ENCODE data around the gene GRXCR1. TPM values are rescaled to one million over a fixed set of nuclear protein-coding genes. Genes with fewer than 3 reads are reported as not detected.

The GRXCR1 gene
- total and polyA plus RNA-seq, 2 of the 13 experiments (the other 11 are each of a cell fraction or from before 2014, with no cell fraction given) = not detected

GRCh38 chr4:42917296-42917695, 24.8 kb downstream of the GRXCR1 start (continued):
- TF ChIP-seq, protein P1, sequence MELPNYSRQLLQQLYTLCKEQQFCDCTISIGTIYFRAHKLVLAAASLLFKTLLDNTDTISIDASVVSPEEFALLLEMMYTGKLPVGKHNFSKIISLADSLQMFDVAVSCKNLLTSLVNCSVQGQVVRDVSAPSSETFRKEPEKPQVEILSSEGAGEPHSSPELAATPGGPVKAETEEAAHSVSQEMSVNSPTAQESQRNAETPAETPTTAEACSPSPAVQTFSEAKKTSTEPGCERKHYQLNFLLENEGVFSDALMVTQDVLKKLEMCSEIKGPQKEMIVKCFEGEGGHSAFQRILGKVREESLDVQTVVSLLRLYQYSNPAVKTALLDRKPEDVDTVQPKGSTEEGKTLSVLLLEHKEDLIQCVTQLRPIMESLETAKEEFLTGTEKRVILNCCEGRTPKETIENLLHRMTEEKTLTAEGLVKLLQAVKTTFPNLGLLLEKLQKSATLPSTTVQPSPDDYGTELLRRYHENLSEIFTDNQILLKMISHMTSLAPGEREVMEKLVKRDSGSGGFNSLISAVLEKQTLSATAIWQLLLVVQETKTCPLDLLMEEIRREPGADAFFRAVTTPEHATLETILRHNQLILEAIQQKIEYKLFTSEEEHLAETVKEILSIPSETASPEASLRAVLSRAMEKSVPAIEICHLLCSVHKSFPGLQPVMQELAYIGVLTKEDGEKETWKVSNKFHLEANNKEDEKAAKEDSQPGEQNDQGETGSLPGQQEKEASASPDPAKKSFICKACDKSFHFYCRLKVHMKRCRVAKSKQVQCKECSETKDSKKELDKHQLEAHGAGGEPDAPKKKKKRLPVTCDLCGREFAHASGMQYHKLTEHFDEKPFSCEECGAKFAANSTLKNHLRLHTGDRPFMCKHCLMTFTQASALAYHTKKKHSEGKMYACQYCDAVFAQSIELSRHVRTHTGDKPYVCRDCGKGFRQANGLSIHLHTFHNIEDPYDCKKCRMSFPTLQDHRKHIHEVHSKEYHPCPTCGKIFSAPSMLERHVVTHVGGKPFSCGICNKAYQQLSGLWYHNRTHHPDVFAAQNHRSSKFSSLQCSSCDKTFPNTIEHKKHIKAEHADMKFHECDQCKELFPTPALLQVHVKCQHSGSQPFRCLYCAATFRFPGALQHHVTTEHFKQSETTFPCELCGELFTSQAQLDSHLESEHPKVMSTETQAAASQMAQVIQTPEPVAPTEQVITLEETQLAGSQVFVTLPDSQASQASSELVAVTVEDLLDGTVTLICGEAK (IDR thresholded peaks at IDR 0.05) = no peak
- TF ChIP-seq, protein P1 (CRISPR knock-in tag; IDR thresholded peaks at IDR 0.05) = no peak
- TF ChIP-seq ZNF484 (CRISPR knock-in tag; IDR thresholded peaks at IDR 0.05; ENCODE audit: borderline replicate concordance, low read depth) = no peak
- no peak for TF ChIP-seq ZBTB21 (CRISPR knock-in tag; IDR thresholded peaks at IDR 0.05)

DNA sequence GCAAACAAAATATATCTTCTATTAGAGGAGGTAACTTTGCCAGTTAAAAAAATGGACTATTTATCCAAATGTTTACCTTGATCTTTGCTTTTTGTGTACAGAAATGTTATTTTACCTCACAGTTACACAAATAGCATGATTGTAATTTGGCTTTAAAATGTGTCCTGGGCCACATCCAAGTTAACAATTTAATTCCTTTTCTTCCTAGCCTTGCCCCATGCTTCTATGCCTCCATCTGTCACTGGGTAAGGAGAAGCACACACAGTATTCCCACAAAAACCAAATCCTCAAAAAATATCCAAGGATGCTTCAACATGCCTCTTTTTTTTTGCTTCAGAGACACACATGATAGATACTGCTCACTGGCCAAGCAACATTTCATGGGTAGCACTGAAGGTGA, 30.9 kb downstream of the GRXCR1 start:
- H3K27me3 ChIP-seq (ENCODE audit: control insufficient read depth in 1 of 2, insufficient read depth in 2 of 2, low read length in 2 of 2) = no peaks in the 10 kb centered on the region
- no peak overlapping the region for H2AFZ ChIP-seq (ENCODE audit: low read length)
- no peak for ATAC-seq
- no peaks in the 10 kb centered on the region for H4K20me1 ChIP-seq (ENCODE audit: insufficient read depth, low read length)
- in situ Hi-C loops (cut with HindIII; ENCODE audit: extremely low pct_ligation_motif_present, low pct_unique_long_range_greater_than_20kb) = no loop called here
- no peak for TF ChIP-seq ZNF615 (CRISPR knock-in tag; IDR thresholded peaks at IDR 0.05; ENCODE audit: borderline replicate concordance)
- no peak for TF ChIP-seq SP2 (CRISPR knock-in tag; IDR thresholded peaks at IDR 0.05)
- DNase-seq (ENCODE audit: low spot score) = no peak
- no peak overlapping the region for H3K27ac ChIP-seq (ENCODE audit: extremely low read length, insufficient read depth, low read length)
- ChIA-PET CTCF (ENCODE audit: low intra/inter-chr PET ratio, low total read pairs) (no interaction called here), POLR2A (no interaction called here)
- H3K79me2 ChIP-seq (ENCODE audit: insufficient read depth, low read length) = no peaks in the 10 kb centered on the region
- intact Hi-C loops (cut with micrococcal nuclease; ENCODE audit: unreplicated experiment) = no loop called here
- FAIRE-seq = no peak
- no peak overlapping the region for H3K4me3 ChIP-seq (replicated peaks in 1 of 3; ENCODE audit: insufficient read depth in 1 of 3, low read depth in 2 of 3, low read length in 3 of 3)
- no peaks in the 10 kb centered on the region for H3K4me1 ChIP-seq (ENCODE audit: insufficient read depth, low read length)
- peaks cover 19% of the 10 kb centered on the region for H3K9me3 ChIP-seq (ENCODE audit: low read length)
- no TSS peak for BruUV-seq (replicated peaks)
- no peaks in the 10 kb centered on the region for H3K36me3 ChIP-seq (replicated peaks in 1 of 2; ENCODE audit: control insufficient read depth in 1 of 2, insufficient read depth in 2 of 2, low read length in 2 of 2)
- no peak overlapping the region for H3K4me2 ChIP-seq (ENCODE audit: low read depth, low read length)
- H3K9ac ChIP-seq (ENCODE audit: insufficient read depth, low read depth, low read length) = no peak overlapping the region

Data from HepG2 (cell line).